ENCODE data around the gene ADGRE1.
"Not testable (repeated sequence)": the region's sequence is repeated elsewhere in the genome, so short reads cannot be mapped to it uniquely, and the experiment has no call there.

The ADGRE1 gene

GRCh38 chr19:6868351-6868750 is 19.0 kb upstream of the ADGRE1 start:
- no peak overlapping the region for H3K9ac ChIP-seq (ENCODE audit: low read length)
- no peaks in the 10 kb centered on the region for H3F3A ChIP-seq (ENCODE audit: insufficient read depth, low read length)
- H3K4me1 ChIP-seq (ENCODE audit: insufficient read depth, low read length, severe bottlenecking) = peaks cover 1% of the 10 kb centered on the region
- no peak overlapping the region for H3K27ac ChIP-seq (ENCODE audit: low read depth, low read length, poor library complexity, severe bottlenecking)
- no peaks in the 10 kb centered on the region for H4K20me1 ChIP-seq (ENCODE audit: insufficient read depth, low read length)
- H3K36me3 ChIP-seq (ENCODE audit: insufficient read depth, low read length) = no peaks in the 10 kb centered on the region
- no peaks in the 10 kb centered on the region for H3K27me3 ChIP-seq (ENCODE audit: insufficient read depth, low read length)
- no peaks in the 10 kb centered on the region for H3K79me2 ChIP-seq (ENCODE audit: insufficient read depth, low read length)
- H3K9me3 ChIP-seq (ENCODE audit: low read length) = no peaks in the 10 kb centered on the region
- H3K4me2 ChIP-seq (ENCODE audit: low read length) = no peak overlapping the region
- TF ChIP-seq EZH2 (IDR thresholded peaks at IDR 0.05; ENCODE audit: borderline replicate concordance, low read length) = no peak
- no peak for TF ChIP-seq CTCF (IDR thresholded peaks at IDR 0.05; ENCODE audit: low read length)
- no peak overlapping the region for H3K4me3 ChIP-seq (ENCODE audit: low read depth, low read length, poor library complexity, severe bottlenecking)
- no peak overlapping the region for H2AFZ ChIP-seq (ENCODE audit: low read length)
- H3K9me2 ChIP-seq (ENCODE audit: low read depth, low read length) = no peaks in the 10 kb centered on the region

GRCh38 chr19:6869151-6869882 is 18.1 kb upstream of the ADGRE1 start:
- not testable (repeated sequence) for H3K9me2 ChIP-seq (ENCODE audit: low read depth, low read length); H4K20me1 ChIP-seq (ENCODE audit: insufficient read depth, low read length); H2AFZ ChIP-seq (ENCODE audit: low read length); H3K4me1 ChIP-seq (ENCODE audit: insufficient read depth, low read length, severe bottlenecking); H3K79me2 ChIP-seq (ENCODE audit: insufficient read depth, low read length); H3K9me3 ChIP-seq (ENCODE audit: low read length); H3K27ac ChIP-seq (ENCODE audit: low read depth, low read length, poor library complexity, severe bottlenecking); H3K27me3 ChIP-seq (ENCODE audit: insufficient read depth, low read length); H3K4me2 ChIP-seq (ENCODE audit: low read length); H3K9ac ChIP-seq (ENCODE audit: low read length); H3K4me3 ChIP-seq (ENCODE audit: low read depth, low read length, poor library complexity, severe bottlenecking); H3F3A ChIP-seq (ENCODE audit: insufficient read depth, low read length); H3K36me3 ChIP-seq (ENCODE audit: insufficient read depth, low read length)

GRCh38 chr19:6873708-6874431 is 13.5 kb upstream of the ADGRE1 start:
- H3F3A ChIP-seq (ENCODE audit: insufficient read depth, low read length) = no peaks in the 10 kb centered on the region
- H3K4me2 ChIP-seq (ENCODE audit: low read length) = no peak overlapping the region
- no peak overlapping the region for H3K4me3 ChIP-seq (ENCODE audit: low read depth, low read length, poor library complexity, severe bottlenecking)
- no peaks in the 10 kb centered on the region for H3K79me2 ChIP-seq (ENCODE audit: insufficient read depth, low read length)
- H3K36me3 ChIP-seq (ENCODE audit: insufficient read depth, low read length) = no peaks in the 10 kb centered on the region
- no peak overlapping the region for H2AFZ ChIP-seq (ENCODE audit: low read length)
- H3K9me3 ChIP-seq (ENCODE audit: low read length) = no peaks in the 10 kb centered on the region
- H3K27ac ChIP-seq (ENCODE audit: low read depth, low read length, poor library complexity, severe bottlenecking) = no peak overlapping the region
- H3K4me1 ChIP-seq (ENCODE audit: insufficient read depth, low read length, severe bottlenecking) = no peaks in the 10 kb centered on the region
- H4K20me1 ChIP-seq (ENCODE audit: insufficient read depth, low read length) = no peaks in the 10 kb centered on the region
- TF ChIP-seq EZH2 (IDR thresholded peaks at IDR 0.05; ENCODE audit: borderline replicate concordance, low read length) (no peak), CTCF (IDR thresholded peaks at IDR 0.05; ENCODE audit: low read length) (no peak)
- no peak overlapping the region for H3K9ac ChIP-seq (ENCODE audit: low read length)
- no peaks in the 10 kb centered on the region for H3K9me2 ChIP-seq (ENCODE audit: low read depth, low read length)
- no peaks in the 10 kb centered on the region; the same call in 1 of the 2 replicates for H3K27me3 ChIP-seq (ENCODE audit: insufficient read depth, low read length)
